ENCODE results near the gene APBB2.

APBB2 gene

DNA sequence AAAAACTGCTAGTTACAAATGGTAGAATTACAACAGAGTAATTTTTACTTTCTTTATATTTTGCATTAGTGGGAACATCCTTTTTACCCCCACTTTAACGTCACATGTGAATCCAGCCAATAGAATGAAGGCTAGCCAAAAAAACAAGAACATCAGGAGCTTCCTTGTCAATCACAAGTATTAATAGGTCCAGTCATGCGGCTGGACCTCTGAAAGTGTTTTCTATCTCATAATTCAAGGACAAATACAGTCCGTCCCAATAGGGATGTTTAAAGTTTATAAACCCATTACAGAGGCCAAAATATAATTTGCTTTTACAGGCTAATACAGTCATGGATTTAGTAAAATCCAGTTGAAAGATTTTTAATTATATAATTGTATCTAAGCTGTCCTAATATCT is 110.7 kb downstream of the APBB2 start:
- no peak overlapping the region for H3K4me3 ChIP-seq (replicated peaks in 1 of 2; ENCODE audit: low read depth in 2 of 2, low read length in 2 of 2)
- DNase-seq (ENCODE audit: low read depth in 2 of 2), result no peak
- no peak for TF ChIP-seq CTCF (IDR thresholded peaks at IDR 0.05; ENCODE audit: low read depth, low read length)

- H3K4me3 ChIP-seq (replicated peaks in 1 of 2; ENCODE audit: low read depth in 2 of 2, low read length in 2 of 2), result no peak overlapping the region
- no peak for TF ChIP-seq CTCF (IDR thresholded peaks at IDR 0.05; ENCODE audit: low read depth, low read length)
- DNase-seq (ENCODE audit: low read depth in 2 of 2), result no peak
These were observed 111.8 kb downstream of the APBB2 start for GRCh38 chr4:41102414-41103092.

DNA sequence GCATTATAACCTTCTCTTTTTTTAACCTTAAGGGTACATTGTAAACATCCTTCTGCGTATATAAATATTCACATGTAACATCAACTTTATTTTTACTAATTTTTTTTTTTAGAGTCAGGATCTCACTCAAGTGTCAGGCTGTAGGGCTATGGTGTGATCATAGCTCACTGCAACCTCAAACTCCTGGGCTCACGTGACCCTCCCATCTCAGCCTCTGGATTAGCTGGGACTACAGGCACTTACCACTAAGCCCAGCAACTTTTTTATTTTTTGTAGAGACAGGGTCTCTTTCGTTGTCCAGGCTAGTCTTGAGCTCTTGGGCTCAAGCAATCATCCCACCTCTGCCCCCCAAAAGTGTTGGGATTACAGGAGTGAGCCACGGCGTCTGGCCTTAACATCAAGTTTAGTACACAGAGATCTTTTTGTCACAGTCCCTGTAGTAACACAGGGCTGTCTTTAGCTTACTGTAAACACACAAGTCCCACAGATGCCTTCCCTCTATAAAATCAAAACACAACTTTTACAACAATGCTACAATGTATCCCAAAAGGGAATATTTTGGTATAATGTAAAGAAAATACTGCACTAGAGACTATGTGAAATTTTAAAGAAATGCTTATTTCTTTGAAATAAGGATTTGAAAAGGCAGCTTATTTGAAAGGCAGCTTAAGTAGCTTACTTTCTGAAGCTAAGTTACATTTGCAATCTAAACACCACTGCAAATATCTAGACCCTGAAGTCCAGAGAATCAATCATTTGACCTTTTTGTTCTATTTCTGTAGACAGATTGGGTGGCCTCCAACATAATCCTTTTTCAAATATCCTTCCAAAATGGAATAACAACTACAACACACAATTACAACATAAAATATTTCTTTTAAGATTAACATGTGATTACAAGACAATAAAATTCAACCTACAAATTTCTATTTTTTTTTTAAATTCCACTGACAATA is 116.0 kb downstream of the APBB2 start:
- TF ChIP-seq CTCF (IDR thresholded peaks at IDR 0.05; ENCODE audit: low read depth, low read length), result no peak
- no peak overlapping the region for H3K4me3 ChIP-seq (replicated peaks in 1 of 2; ENCODE audit: low read depth in 2 of 2, low read length in 2 of 2)
- DNase-seq (ENCODE audit: low read depth in 2 of 2), result no peak

GRCh38 chr4:41095973-41096372 is 118.4 kb downstream of the APBB2 start:
- TF ChIP-seq CTCF (IDR thresholded peaks at IDR 0.05; ENCODE audit: low read depth, low read length), result no peak
- peak; percentile 36 to 79 for DNase-seq (ENCODE audit: low read depth in 2 of 2)
- H3K4me3 ChIP-seq (replicated peaks in 1 of 2; ENCODE audit: low read depth in 2 of 2, low read length in 2 of 2), result no peak overlapping the region

GRCh38 chr4:41095192-41095872 is 119.0 kb downstream of the APBB2 start:
- H3K4me3 ChIP-seq (replicated peaks in 1 of 2; ENCODE audit: low read depth in 2 of 2, low read length in 2 of 2), result no peak overlapping the region
- TF ChIP-seq CTCF (IDR thresholded peaks at IDR 0.05; ENCODE audit: low read depth, low read length), result no peak
- DNase-seq (ENCODE audit: low read depth in 2 of 2), result no peak

DNA sequence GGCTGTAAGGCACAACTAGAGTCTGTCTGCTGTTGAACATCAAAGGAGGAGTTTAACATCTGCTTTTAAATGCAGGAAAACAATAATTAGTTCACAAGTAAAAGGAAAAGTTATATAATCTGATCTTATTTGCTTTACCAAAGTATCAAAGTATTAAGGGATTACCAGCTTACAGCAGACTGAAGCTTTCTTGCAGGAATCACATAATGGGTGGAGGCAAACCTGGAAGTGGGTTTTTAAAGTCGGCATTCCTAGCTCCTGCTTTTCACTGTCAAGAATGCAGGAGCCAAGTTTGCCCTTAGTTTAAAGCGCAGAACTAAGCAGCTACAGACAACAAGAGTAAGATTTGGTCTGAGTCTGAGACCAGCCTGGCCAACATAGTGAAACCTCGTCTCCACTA is 122.2 kb downstream of the APBB2 start:
- no peak overlapping the region for H3K4me3 ChIP-seq (replicated peaks in 1 of 2; ENCODE audit: low read depth in 2 of 2, low read length in 2 of 2)
- no peak for DNase-seq (ENCODE audit: low read depth in 2 of 2)
- no peak for TF ChIP-seq CTCF (IDR thresholded peaks at IDR 0.05; ENCODE audit: low read depth, low read length)
